Right atrium auricular region (tissue), 2 donors: Measurements from ENCODE around the gene DLGAP1. TPM values are rescaled to one million over a fixed set of nuclear protein-coding genes. Genes with fewer than 3 reads are reported as not detected.

Experiments
- DNase-seq: peaks from one replicate; pipeline ENCODE4 v3.0.0-alpha.2; 2019; ENCODE audit warnings: low spot score
- H3K27ac ChIP-seq, 2 donors: fragments of 200-600 bp; sonication (generic); 1 replicate in 1 of 2; 2 replicates in 1 of 2; pipeline ENCODE4 v1.5.1; 2016 to 2019
- H3K27me3 ChIP-seq, 2 donors: fragments of 200-600 bp; sonication (generic); one replicate each; pipeline versions ENCODE4 v1.5.1 to v1.6.0; 2017 to 2019
- H3K36me3 ChIP-seq: fragments of 200-600 bp; sonication (generic); one replicate; pipeline ENCODE4 v1.5.1; 2016
- H3K4me1 ChIP-seq, 2 donors: fragments of 200-600 bp; sonication (generic); one replicate each; pipeline versions ENCODE4 v1.5.1 to v1.6.0; 2017 to 2019
- H3K4me3 ChIP-seq, 2 donors: fragments of 200-600 bp; sonication (generic); 1 replicate in 1 of 2; 2 replicates in 1 of 2; pipeline ENCODE4 v1.5.1; 2017 to 2019; ENCODE audit warnings: mild to moderate bottlenecking in 1 of 2, moderate library complexity in 1 of 2
- H3K9me3 ChIP-seq, 2 donors: fragments of 200-600 bp; sonication (generic); one replicate each; pipeline ENCODE4 v1.5.1; 2019
- CTCF ChIP-seq, 2 donors: fragments of 200-600 bp; sonication (generic); IDR thresholded peaks; one replicate each; pipeline ENCODE4 v1.5.1; 2019; ENCODE audit warnings: antibody characterized with exemption in 2 of 2
- total RNA-seq, 2 donors: library from RNA; depleted of rRNA; stranded (reverse); fragments of >200 nt; gene quantifications; one replicate each; pipeline ENCODE4 v1.1.0, GENCODE V29; 2016

DLGAP1 gene
- total RNA-seq, 2 donors from 2014 or later = 0.56 to 1.1 TPM

- H3K4me3 ChIP-seq = no peak overlapping the region
- H3K4me1 ChIP-seq = no peaks in the 10 kb centered on the region
- H3K27me3 ChIP-seq = no peaks in the 10 kb centered on the region
- H3K27ac ChIP-seq = no peak overlapping the region
- DNase-seq = no peak
- no peaks in the 10 kb centered on the region for H3K36me3 ChIP-seq
- no peak for TF ChIP-seq CTCF (IDR thresholded peaks at IDR 0.05)
- no peaks in the 10 kb centered on the region for H3K9me3 ChIP-seq
Observed at GRCh38 chr18:3541549-3542386, 913.3 kb downstream of the DLGAP1 start.

GRCh38 chr18:3540805-3541548, 914.1 kb downstream of the DLGAP1 start:
- no peak for DNase-seq
- no peak overlapping the region for H3K4me3 ChIP-seq
- no peaks in the 10 kb centered on the region for H3K36me3 ChIP-seq
- no peak for TF ChIP-seq CTCF (IDR thresholded peaks at IDR 0.05)
- no peaks in the 10 kb centered on the region for H3K9me3 ChIP-seq
- H3K4me1 ChIP-seq = no peaks in the 10 kb centered on the region
- H3K27ac ChIP-seq = no peak overlapping the region
- H3K27me3 ChIP-seq = no peaks in the 10 kb centered on the region

- H3K27me3 ChIP-seq = no peaks in the 10 kb centered on the region
- H3K27ac ChIP-seq = no peak overlapping the region
- H3K4me3 ChIP-seq = no peak overlapping the region
- no peak for DNase-seq
- H3K4me1 ChIP-seq = no peaks in the 10 kb centered on the region
- no peaks in the 10 kb centered on the region for H3K36me3 ChIP-seq
- no peaks in the 10 kb centered on the region for H3K9me3 ChIP-seq
- TF ChIP-seq CTCF (IDR thresholded peaks at IDR 0.05) = no peak
Observed at GRCh38 chr18:3538954-3539617, 916.0 kb downstream of the DLGAP1 start.

- H3K9me3 ChIP-seq = no peaks in the 10 kb centered on the region
- H3K27ac ChIP-seq = no peak overlapping the region
Observed at GRCh38 chr18:3538456-3538855, 916.7 kb downstream of the DLGAP1 start.

GRCh38 chr18:3530807-3531206, 924.3 kb downstream of the DLGAP1 start:
- no peak for DNase-seq
- Histone ChIP-seq H3K36me3 (no peaks in the 10 kb centered on the region), H3K9me3 (no peaks in the 10 kb centered on the region), H3K4me1 (peaks cover 0 to 14% of the 10 kb centered on the region in 2 donors), H3K27me3 (no peaks in the 10 kb centered on the region), H3K4me3 (no peak overlapping the region), H3K27ac (no peak overlapping the region)
- TF ChIP-seq CTCF (IDR thresholded peaks at IDR 0.05) = no peak

More at GRCh38 chr18:3538456-3538855, 916.7 kb downstream of the DLGAP1 start:
- no peak overlapping the region for H3K4me3 ChIP-seq
- H3K27me3 ChIP-seq = no peaks in the 10 kb centered on the region
- H3K36me3 ChIP-seq = no peaks in the 10 kb centered on the region
- TF ChIP-seq CTCF (IDR thresholded peaks at IDR 0.05) = no peak
- no peak for DNase-seq
- no peaks in the 10 kb centered on the region for H3K4me1 ChIP-seq
